OCI-LY7 (cell line): ENCODE data around the gene DOCK1. TPM values are rescaled to one million over a fixed set of nuclear protein-coding genes. Genes with fewer than 3 reads are reported as not detected.

Source experiments
- BruUV-seq: library from RNA; stranded (reverse); fragments of 400-500 nt; replicated peaks from 2 replicates; lab custom pipeline; 2021; lab: Mats Ljungman, UMichigan
- CTCF ChIA-PET: fragments of 300-600 bp; sonication (Branson Sonifier 250); formaldehyde crosslinking; loops from one replicate; lab custom pipeline; 2022; ENCODE audit warnings: antibody characterized with exemption; ENCODE audit not compliant: unreplicated experiment; lab: Charles Lee
- POLR2A ChIA-PET: fragments of 300-600 bp; sonication (Branson Sonifier 250); formaldehyde crosslinking; loops from one replicate; lab custom pipeline; 2022; ENCODE audit warnings: antibody characterized with exemption; lab: Charles Lee
- DNase-seq: peaks from one replicate; pipeline ENCODE4 v3.0.0-alpha.2; 2015; ENCODE audit warnings: low spot score
- H2AFZ ChIP-seq: fragments of 200-600 bp; sonication (generic), shearing (Covaris generic); 2 replicates; pipeline ENCODE4 v1.6.1; 2014; ENCODE audit warnings: mild to moderate bottlenecking, antibody characterized with exemption, low read length, moderate library complexity
- H3K27ac ChIP-seq: fragments of 200-600 bp; sonication (generic); 2 replicates; pipeline ENCODE4 v1.5.1; 2014; ENCODE audit warnings: mixed run types, low read depth, mild to moderate bottlenecking, moderate library complexity, low read length, inconsistent platforms; ENCODE audit not compliant: poor library complexity, severe bottlenecking
- H3K36me3 ChIP-seq: fragments of 200-600 bp; sonication (generic); 2 replicates; pipeline ENCODE4 v1.6.1; 2014; ENCODE audit warnings: mild to moderate bottlenecking, antibody characterized with exemption, low read length, moderate library complexity, mixed read lengths; ENCODE audit not compliant: insufficient read depth
- H3K4me1 ChIP-seq: fragments of 200-600 bp; sonication (generic); 2 replicates; pipeline ENCODE4 v1.5.1; 2014; ENCODE audit warnings: mild to moderate bottlenecking, low read length; ENCODE audit not compliant: insufficient read depth, poor library complexity, severe bottlenecking
- H3K4me2 ChIP-seq: fragments of 200-600 bp; sonication (generic); 2 replicates; pipeline ENCODE4 v1.6.1; 2014; ENCODE audit warnings: mild to moderate bottlenecking, low read length
- H3K4me3 ChIP-seq: fragments of 200-600 bp; sonication (generic); 2 replicates; pipeline ENCODE4 v1.5.1; 2014; ENCODE audit warnings: mild to moderate bottlenecking, low read depth, low read length; ENCODE audit not compliant: poor library complexity, severe bottlenecking
- H3K79me2 ChIP-seq: fragments of 200-600 bp; sonication (generic); 2 replicates; pipeline ENCODE4 v1.6.1; 2016; ENCODE audit warnings: low read depth, mild to moderate bottlenecking, low read length, moderate library complexity, mixed read lengths; ENCODE audit not compliant: insufficient read depth
- H3K9me2 ChIP-seq: fragments of 200-600 bp; sonication (generic); 2 replicates; pipeline ENCODE4 v1.6.1; 2016; ENCODE audit warnings: mild to moderate bottlenecking, low read length, mixed read lengths; ENCODE audit not compliant: insufficient read depth
- H3K9me3 ChIP-seq: fragments of 200-600 bp; sonication (generic); 2 replicates; pipeline ENCODE4 v1.6.1; 2014; ENCODE audit warnings: mild to moderate bottlenecking, mixed run types, low read length, mixed read lengths
- H4K20me1 ChIP-seq: fragments of 200-600 bp; sonication (generic); 2 replicates; pipeline ENCODE4 v1.6.1; 2014; ENCODE audit warnings: mild to moderate bottlenecking, antibody characterized with exemption, low read length, moderate library complexity, mixed read lengths; ENCODE audit not compliant: insufficient read depth
- CTCF ChIP-seq: fragments of 200-600 bp; sonication (generic); conservative IDR thresholded peaks from 2 replicates; pipeline ENCODE4 v1.5.1; 2014; ENCODE audit warnings: mild to moderate bottlenecking, antibody characterized with exemption, low read length, moderate library complexity, mixed read lengths
- EZH2phosphoT487 ChIP-seq: fragments of 200-600 bp; sonication (generic); IDR thresholded peaks from 2 replicates; pipeline ENCODE4 v1.6.1; 2018; ENCODE audit warnings: low read depth, borderline replicate concordance, mild to moderate bottlenecking, mixed run types, antibody characterized with exemption, low read length, moderate library complexity, mixed read lengths
- intact Hi-C: fragments of 100-400 bp; cut with micrococcal nuclease; formaldehyde crosslinking; loops from one replicate; pipeline ENCODE4 v1.10.0; 2022; ENCODE audit not compliant: unreplicated experiment
- total RNA-seq, 2 experiments: library from RNA; depleted of rRNA in 1 of 2; stranded (reverse); fragments of >200 nt in 1 of 2; shearing (Covaris generic) in 1 of 2; gene quantifications; 2 replicates each; pipeline ENCODE4 v1.2.3, GENCODE V29; 2014 to 2022

DOCK1 gene
- total RNA-seq, 2 experiments from 2014 or later = not detected

- Histone ChIP-seq H3K9me2 (no peaks in the 10 kb centered on the region), H3K4me1 (no peaks in the 10 kb centered on the region), H4K20me1 (no peaks in the 10 kb centered on the region), H3K9me3 (no peaks in the 10 kb centered on the region), H3K4me3 (no peak overlapping the region), H3K79me2 (no peaks in the 10 kb centered on the region), H3K4me2 (no peak overlapping the region), H2AFZ (no peak overlapping the region), H3K36me3 (no peaks in the 10 kb centered on the region), H3K27ac (no peak overlapping the region)
- no TSS peak for BruUV-seq
- POLR2A ChIA-PET = no interaction called here
- intact Hi-C loops = no loop called here
- TF ChIP-seq EZH2phosphoT487 = no peak
- TF ChIP-seq CTCF = no peak
- DNase-seq = no peak
- CTCF ChIA-PET = no interaction called here
These were observed 16.8 kb downstream of the DOCK1 start for GRCh38 chr10:126921974-126922525.

GRCh38 chr10:126924180-126924914, 19.1 kb downstream of the DOCK1 start:
- Histone ChIP-seq H3K79me2 (no peaks in the 10 kb centered on the region), H2AFZ (no peak overlapping the region), H3K4me3 (no peak overlapping the region), H4K20me1 (no peaks in the 10 kb centered on the region), H3K9me3 (no peaks in the 10 kb centered on the region), H3K4me2 (no peak overlapping the region), H3K4me1 (no peaks in the 10 kb centered on the region), H3K36me3 (no peaks in the 10 kb centered on the region), H3K27ac (no peak overlapping the region), H3K9me2 (no peaks in the 10 kb centered on the region)
- no peak for TF ChIP-seq EZH2phosphoT487
- TF ChIP-seq CTCF = no peak
- intact Hi-C loops = no loop called here
- POLR2A ChIA-PET = no interaction called here
- no TSS peak for BruUV-seq
- CTCF ChIA-PET = no interaction called here
- no peak for DNase-seq

GRCh38 chr10:126924915-126925300, 19.7 kb downstream of the DOCK1 start:
- no TSS peak for BruUV-seq
- H3K27ac ChIP-seq = no peak overlapping the region
- TF ChIP-seq EZH2phosphoT487 (no peak), CTCF (no peak)
- no peak overlapping the region for H3K4me2 ChIP-seq
- no peak overlapping the region for H2AFZ ChIP-seq
- no peaks in the 10 kb centered on the region for H3K9me3 ChIP-seq
- no peaks in the 10 kb centered on the region for H3K9me2 ChIP-seq
- H3K36me3 ChIP-seq = no peaks in the 10 kb centered on the region
- H3K79me2 ChIP-seq = no peaks in the 10 kb centered on the region
- intact Hi-C loops = no loop called here
- no peak overlapping the region for H3K4me3 ChIP-seq
- DNase-seq = no peak
- no peaks in the 10 kb centered on the region for H4K20me1 ChIP-seq
- CTCF ChIA-PET = no interaction called here
- H3K4me1 ChIP-seq = no peaks in the 10 kb centered on the region
- POLR2A ChIA-PET = no interaction called here
